Heart left ventricle (tissue), 16 donors: ENCODE data around the gene JPH4. TPM values are rescaled to one million over a fixed set of nuclear protein-coding genes. Genes with fewer than 3 reads are reported as not detected.
"Not testable (repeated sequence)": the region's sequence is repeated elsewhere in the genome, so short reads cannot be mapped to it uniquely, and the experiment has no call there.

Experiments
- ATAC-seq, 4 donors: fragments of 200-7000 bp; cut with Tn5 transposase; one replicate each; pipeline ENCODE4 v1.9.1; 2020 to 2022; ENCODE audit warnings: moderate library complexity in 4 of 4, mild to moderate bottlenecking in 3 of 4, moderate number of reproducible peaks in 1 of 4
- DNase-seq, 5 donors: peaks; one replicate each; pipeline ENCODE4 v3.0.0-alpha.2; 2020
- H3K27ac ChIP-seq, 12 donors: fragments of 200-600 bp; sonication (generic) in 4 of 12; one replicate each; pipeline versions ENCODE4 v1.5.0 to v1.8.0; 2016 to 2022; ENCODE audit warnings: mild to moderate bottlenecking in 2 of 12
- H3K27me3 ChIP-seq, 9 donors: fragments of 200-600 bp; sonication (generic) in 2 of 9; one replicate each; pipeline versions ENCODE4 v1.5.1 to v1.8.0; 2016 to 2022; ENCODE audit warnings: mild to moderate bottlenecking in 3 of 9
- H3K36me3 ChIP-seq, 9 donors: fragments of 200-600 bp; sonication (generic) in 2 of 9; one replicate each; pipeline versions ENCODE4 v1.5.0 to v1.8.0; 2018 to 2022; ENCODE audit warnings: mild to moderate bottlenecking in 2 of 9
- H3K4me1 ChIP-seq, 12 donors: fragments of 200-600 bp; sonication (generic) in 4 of 12; one replicate each; pipeline versions ENCODE4 v1.5.0 to v1.8.0; 2016 to 2022; ENCODE audit warnings: mild to moderate bottlenecking in 3 of 12
- H3K4me3 ChIP-seq, 12 donors: fragments of 200-600 bp; sonication (generic) in 4 of 12; one replicate each; pipeline versions ENCODE4 v1.5.0 to v1.8.0; 2017 to 2022; ENCODE audit warnings: mild to moderate bottlenecking in 9 of 12, moderate library complexity in 4 of 12
- H3K9me3 ChIP-seq, 12 donors: fragments of 200-600 bp; sonication (generic) in 4 of 12; one replicate each; pipeline versions ENCODE4 v1.5.0 to v1.8.0; 2016 to 2022; ENCODE audit warnings: mild to moderate bottlenecking in 1 of 12
- POLR2A ChIP-seq, 2 donors: fragments of 450-650 bp; IDR thresholded peaks; one replicate each; pipeline ENCODE4 v1.6.1; 2017; ENCODE audit warnings: antibody characterized with exemption in 2 of 2, mild to moderate bottlenecking in 2 of 2, moderate library complexity in 2 of 2
- WGBS, 4 donors: extraction: QIAGEN DNeasy Blood & Tissue Kit in 2 of 4; methylation state at CpG; one replicate each; pipeline versions ENCODE4 v1.1.5 to v1.1.7; 2013 to 2018; 5-methylcytosine and 5-hydroxymethylcytosine counted together
- intact Hi-C, 10 donors: fragments of 100-400 bp; cut with DNase I; formaldehyde crosslinking; loops; one replicate each; pipeline versions ENCODE4 v1.11.1 to v1.14.2; 2022
- polyA plus RNA-seq, 2 donors: library from polyadenylated mRNA; stranded (reverse); fragments of 200-250 nt; gene quantifications; one replicate each; pipeline ENCODE4 v1.2.3, GENCODE V29; 2013
- total RNA-seq, 9 donors: library from RNA; depleted of rRNA in 2 of 9; stranded (reverse); fragments of >200 nt in 2 of 9; fragmentation: NEBNext Ultra II Directional in 3 of 9; extraction: Animal tissue kit (Norgen Biotek cat#: 25700) in 3 of 9; gene quantifications; one replicate each; pipeline versions ENCODE4 v1.1.0 to v1.2.4, GENCODE V29; 2016 to 2023
- TF ChIP-seq, protein P1 (sequence below), 12 donors: fragments of 200-600 bp; sonication (generic) in 4 of 12; IDR thresholded peaks; one replicate each; pipeline versions ENCODE4 v1.5.0 to v1.8.0; 2018 to 2022; ENCODE audit warnings: antibody characterized with exemption in 12 of 12, mild to moderate bottlenecking in 5 of 12
- donor health status: ischemic (EF 13 %, LVEDD 7.1; RV severe dilation, severe dysfunction).
- donor health status: healthy with polysubstance abuse.
- donor health status: DM: no; HTN: yes; CAD: no.
- donor health status: DM: no; HTN: no; CAD: no.
- donor health status: ischemic (EF 25% LVEDD 6.9; RV normal size, moderate dysfunction).
- donor health status: ischemic (EF 25% LVEDD 5.7; RV mildly dilated, moderate dysfunction).
- donor health status: healthy.
- donor health status: DM: yes; HTN: yes; CAD: no.
- donor health status: ischemic (EF 35%, LVEDD 5.7; RV mildly dilated, moderate dysfunction).
- donor health status: nonischemic (EF 11% LVEDD 7.7; RV severe dilation, severe dysfunction).
- donor health status: DM: yes; HTN: yes; CAD: no.
- donor health status: PGD.
- donor health status: ischemic (EF 29% LVEDD 5.4; RV normal size, mild dysfunction).
- donor health status: nonischemic (EF 23%, LVEDD 6.1; RV moderate dilation, normal function).

The JPH4 gene
- total and polyA plus RNA-seq, 11 donors, result 0.10 to 0.59 (median 0.24) TPM; not detected in 1

DNA sequence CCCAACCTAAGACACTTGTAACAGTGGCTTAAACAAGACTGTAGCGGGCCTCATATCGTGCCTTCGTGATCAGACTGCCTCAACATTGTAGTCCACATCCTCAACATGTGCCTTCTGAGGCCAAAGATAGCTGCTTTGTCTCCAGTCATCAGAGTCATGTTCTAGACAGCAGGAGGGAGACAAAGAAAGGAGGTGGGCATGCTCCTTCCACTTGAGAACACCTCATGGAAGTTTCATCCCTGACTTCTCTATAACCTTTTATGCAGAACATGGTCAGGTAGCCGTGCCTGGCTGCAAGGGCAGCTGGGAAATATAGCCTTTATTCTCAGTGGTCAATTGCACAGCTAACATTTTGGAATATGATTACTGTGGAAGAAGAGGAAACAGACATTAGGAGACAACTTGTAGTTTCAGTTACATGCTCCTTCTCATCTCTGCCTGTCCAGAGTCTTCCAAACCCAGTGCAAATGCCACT lies 32.3 kb upstream of the JPH4 start:
- intact Hi-C loops, result no loop called here
- Histone ChIP-seq H3K27ac (peak overlapping the region in 1 of 12 donors; percentile 24), H3K27me3 (peaks cover 0 to 10% (median 0%) of the 10 kb centered on the region in 9 donors), H3K4me1 (peaks cover 0 to 8% (median 0%) of the 10 kb centered on the region in 12 donors), H3K36me3 (no peaks in the 10 kb centered on the region), H3K4me3 (no peak overlapping the region), H3K9me3 (no peaks in the 10 kb centered on the region)
- ATAC-seq (no peak), DNase-seq (no peak)
- TF ChIP-seq POLR2A (IDR thresholded peaks at IDR 0.05), result no peak
- TF ChIP-seq, protein P1, sequence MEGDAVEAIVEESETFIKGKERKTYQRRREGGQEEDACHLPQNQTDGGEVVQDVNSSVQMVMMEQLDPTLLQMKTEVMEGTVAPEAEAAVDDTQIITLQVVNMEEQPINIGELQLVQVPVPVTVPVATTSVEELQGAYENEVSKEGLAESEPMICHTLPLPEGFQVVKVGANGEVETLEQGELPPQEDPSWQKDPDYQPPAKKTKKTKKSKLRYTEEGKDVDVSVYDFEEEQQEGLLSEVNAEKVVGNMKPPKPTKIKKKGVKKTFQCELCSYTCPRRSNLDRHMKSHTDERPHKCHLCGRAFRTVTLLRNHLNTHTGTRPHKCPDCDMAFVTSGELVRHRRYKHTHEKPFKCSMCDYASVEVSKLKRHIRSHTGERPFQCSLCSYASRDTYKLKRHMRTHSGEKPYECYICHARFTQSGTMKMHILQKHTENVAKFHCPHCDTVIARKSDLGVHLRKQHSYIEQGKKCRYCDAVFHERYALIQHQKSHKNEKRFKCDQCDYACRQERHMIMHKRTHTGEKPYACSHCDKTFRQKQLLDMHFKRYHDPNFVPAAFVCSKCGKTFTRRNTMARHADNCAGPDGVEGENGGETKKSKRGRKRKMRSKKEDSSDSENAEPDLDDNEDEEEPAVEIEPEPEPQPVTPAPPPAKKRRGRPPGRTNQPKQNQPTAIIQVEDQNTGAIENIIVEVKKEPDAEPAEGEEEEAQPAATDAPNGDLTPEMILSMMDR (IDR thresholded peaks at IDR 0.05), result no peak
- 56 to 60% (median 59%) methylated on average over 4 of the region's 4 CpGs for WGBS, 4 donors

DNA sequence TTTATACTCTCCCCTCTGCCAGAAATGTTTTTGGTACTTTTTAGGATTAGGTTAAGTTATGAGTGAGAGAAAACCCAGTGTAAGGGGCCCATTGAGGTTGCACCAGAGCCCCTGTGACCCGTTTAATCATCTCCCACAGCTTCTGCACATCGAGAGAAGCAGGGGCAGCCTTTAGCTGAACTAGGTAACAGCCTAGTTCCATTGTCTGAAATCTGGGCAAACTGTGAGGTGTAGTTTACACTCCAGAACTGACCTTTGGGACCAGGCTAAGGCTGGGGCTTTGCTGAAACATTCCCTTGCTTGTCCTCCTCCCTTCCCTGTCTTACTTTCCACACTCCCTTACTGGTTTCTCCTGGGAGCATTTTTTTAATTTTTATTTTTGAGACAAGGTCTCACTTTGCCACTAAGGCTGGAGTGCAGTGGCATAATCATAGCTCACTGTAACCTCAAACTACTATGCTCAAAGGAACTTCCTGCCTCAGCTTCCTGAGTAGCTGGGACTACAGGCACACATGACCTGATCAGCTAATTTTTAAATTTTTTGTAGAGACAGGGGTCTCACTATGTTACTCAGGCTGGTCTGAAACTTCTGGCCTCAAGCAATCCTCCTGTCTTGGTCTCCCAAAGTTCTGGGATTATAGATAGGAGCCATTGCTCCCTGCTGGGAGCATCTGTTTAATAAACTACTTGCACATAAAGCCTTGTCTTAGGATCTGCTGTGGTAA lies 31.7 kb upstream of the JPH4 start:
- WGBS, 4 donors, result 56 to 66% (median 63%) methylated on average over 2 of the region's 2 CpGs
- Histone ChIP-seq H3K4me1 (peaks cover 0 to 8% (median 0%) of the 10 kb centered on the region in 12 donors), H3K27ac (peak overlapping the region in 1 of 12 donors; percentile 24), H3K9me3 (no peaks in the 10 kb centered on the region), H3K4me3 (no peak overlapping the region), H3K27me3 (peaks cover 0 to 10% (median 0%) of the 10 kb centered on the region in 9 donors), H3K36me3 (no peaks in the 10 kb centered on the region)
- intact Hi-C loops, result no loop called here
- DNase-seq (no peak), ATAC-seq (no peak)
- TF ChIP-seq, protein P1 (IDR thresholded peaks at IDR 0.05), result no peak
- TF ChIP-seq POLR2A (IDR thresholded peaks at IDR 0.05), result no peak

DNA sequence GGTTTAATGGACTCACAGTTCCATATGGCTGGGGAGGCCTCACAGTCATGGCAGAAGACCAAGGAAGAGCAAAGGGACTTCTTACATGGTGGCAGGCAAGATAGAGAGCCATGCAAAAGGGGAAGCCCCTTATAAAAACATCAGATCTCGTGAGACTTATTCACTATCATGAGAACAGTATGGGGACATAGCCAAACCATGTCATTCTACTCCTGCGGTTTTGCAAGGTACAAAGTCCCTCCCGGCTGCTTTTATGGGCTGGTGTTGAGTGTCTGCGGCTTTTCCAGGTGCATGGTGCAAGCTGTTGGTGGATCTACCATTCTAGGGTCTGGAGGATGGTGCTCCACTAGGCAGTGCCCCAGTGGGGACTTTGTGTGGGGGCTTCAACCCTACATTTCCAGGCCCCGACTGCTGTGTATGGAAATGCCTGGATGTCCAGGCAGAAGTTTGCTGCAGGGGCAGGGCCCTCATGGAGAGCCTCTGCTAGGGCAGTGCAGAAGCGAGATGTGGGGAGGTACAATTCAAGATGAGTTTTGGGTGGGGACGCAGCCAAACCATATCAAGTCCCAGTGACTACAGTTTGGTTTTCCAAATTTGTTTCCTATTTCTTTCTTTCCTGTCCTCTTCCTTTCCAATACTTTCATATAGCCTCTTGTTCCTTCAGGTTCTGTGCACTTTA lies 31.0 kb upstream of the JPH4 start:
- intact Hi-C loops, H3K4me3 ChIP-seq, H3K36me3 ChIP-seq, H3K9me3 ChIP-seq, H3K27me3 ChIP-seq, ATAC-seq, H3K4me1 ChIP-seq, DNase-seq: not testable (repeated sequence)
- H3K27ac ChIP-seq, result peak overlapping the region in 1 of 12 donors; percentile 24
- 54 to 67% (median 63%) methylated on average over 7 of the region's 7 CpGs for whole genome bisulfite sequencing, 4 donors

DNA sequence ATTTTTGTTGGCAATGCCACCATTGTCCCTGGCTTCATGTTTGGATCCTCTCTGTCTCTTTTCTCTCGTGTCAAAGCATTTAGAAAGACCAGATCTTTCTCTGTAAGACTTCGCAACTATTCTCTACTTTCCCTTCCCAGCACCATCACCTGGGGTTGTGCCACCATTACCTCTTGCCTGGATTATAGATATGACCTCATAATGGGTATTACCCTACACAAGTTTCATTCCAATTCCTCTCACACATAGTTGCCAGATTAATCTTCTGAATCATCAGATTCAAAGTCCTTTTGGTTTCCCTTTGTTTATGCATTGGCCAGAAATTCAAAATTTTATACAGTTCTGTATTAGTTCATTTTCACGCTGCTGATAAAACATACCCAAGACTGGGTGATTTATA lies 30.4 kb upstream of the JPH4 start:
- WGBS, 4 donors, result 76 to 83% (median 80%) methylated on average over 3 of the region's 3 CpGs
- TF ChIP-seq, protein P1 (IDR thresholded peaks at IDR 0.05), result no peak
- TF ChIP-seq POLR2A (IDR thresholded peaks at IDR 0.05), result no peak
- intact Hi-C loops, result no loop called here
- Histone ChIP-seq H3K27ac (no peak overlapping the region), H3K4me1 (peaks cover 0 to 8% (median 0%) of the 10 kb centered on the region in 12 donors), H3K4me3 (no peak overlapping the region), H3K9me3 (no peaks in the 10 kb centered on the region), H3K36me3 (no peaks in the 10 kb centered on the region), H3K27me3 (peaks cover 0 to 3% (median 0%) of the 10 kb centered on the region in 9 donors)
- no peak for ATAC-seq
- DNase-seq, result no peak
